Right lobe of liver (tissue), 6 donors: ENCODE results near the gene FTL. TPM values are rescaled to one million over a fixed set of nuclear protein-coding genes. Genes with fewer than 3 reads are reported as not detected.

ENCODE experiments used
- ATAC-seq, 4 donors: fragments of 200-7000 bp; cut with Tn5 transposase; one replicate each; pipeline ENCODE4 v1.9.1; 2020; ENCODE audit warnings: mild to moderate bottlenecking in 4 of 4, moderate library complexity in 4 of 4
- DNase-seq, 3 donors: peaks; one replicate each; pipeline ENCODE4 v3.0.0-alpha.2; 2020
- H3K27ac ChIP-seq, 3 donors: fragments of 200-600 bp; one replicate each; pipeline ENCODE4 v1.8.0; 2022
- H3K27me3 ChIP-seq, 2 donors: fragments of 200-600 bp; one replicate each; pipeline ENCODE4 v1.8.0; 2022
- H3K36me3 ChIP-seq, 4 donors: fragments of 200-600 bp; sonication (generic) in 1 of 4; one replicate each; pipeline versions ENCODE4 v1.5.1 to v1.8.0; 2017 to 2022; ENCODE audit warnings: control low read depth in 1 of 4
- H3K4me1 ChIP-seq, 4 donors: fragments of 200-600 bp; sonication (generic) in 1 of 4; one replicate each; pipeline versions ENCODE4 v1.5.1 to v1.8.0; 2017 to 2022; ENCODE audit warnings: control low read depth in 1 of 4
- H3K4me3 ChIP-seq, 3 donors: fragments of 200-600 bp; one replicate each; pipeline ENCODE4 v1.8.0; 2022
- H3K9me3 ChIP-seq, 4 donors: fragments of 200-600 bp; sonication (generic) in 1 of 4; one replicate each; pipeline versions ENCODE4 v1.5.1 to v1.8.0; 2017 to 2022; ENCODE audit warnings: control low read depth in 1 of 4
- CTCF ChIP-seq, 4 donors: fragments of 200-600 bp in 3 of 4; fragments of 450-650 bp in 1 of 4; IDR thresholded peaks; one replicate each; pipeline versions ENCODE4 v1.5.1 to v1.8.0; 2016 to 2022; ENCODE audit warnings: antibody characterized with exemption in 4 of 4, mild to moderate bottlenecking in 2 of 4
- POLR2A ChIP-seq: fragments of 450-650 bp; IDR thresholded peaks from one replicate; pipeline ENCODE4 v1.6.1; 2017; ENCODE audit warnings: antibody characterized with exemption, mild to moderate bottlenecking
- WGBS: methylation state at CpG from one replicate; pipeline ENCODE4 v1.1.6; 2018; ENCODE audit warnings: low coverage, low lambda C conversion rate; ENCODE audit not compliant: insufficient coverage; ENCODE audit errors: missing lambda C conversion rate; 5-methylcytosine and 5-hydroxymethylcytosine counted together
- intact Hi-C, 2 donors: fragments of 100-400 bp; cut with DNase I; formaldehyde crosslinking; loops; one replicate each; pipeline versions ENCODE4 v1.11.2 to v1.14.1; 2022
- total RNA-seq, 6 experiments: library from RNA; depleted of rRNA in 2 of 6; stranded (reverse); fragments of >200 nt in 2 of 6; fragmentation: NEBNext Ultra II Directional in 3 of 6; extraction: Animal tissue kit (Norgen Biotek cat#: 25700) in 3 of 6; gene quantifications; one replicate each; pipeline versions ENCODE4 v1.1.0 to v1.2.4, GENCODE V29; 2016 to 2023
- donor health status: DM: no; HTN: yes; CAD: no.
- donor health status: DM: no; HTN: no; CAD: no.
- donor health status: DM: no; HTN: no; CAD: no.
- donor health status: DM: no; HTN: yes; CAD: no.
- donor health status: DM: no; HTN: yes; CAD: no.

FTL gene
- total RNA-seq, 6 experiments from 2014 or later: 5,005 to 19,229 (median 10,447) TPM

- no peaks in the 10 kb centered on the region for H3K27me3 ChIP-seq
- 6% methylated on average over 5 of the region's 8 CpGs for WGBS
- H3K36me3 ChIP-seq: peaks cover 0 to 11% (median 0%) of the 10 kb centered on the region in 4 donors
- H3K4me3 ChIP-seq: peak overlapping the region; percentile 85 to 89 (median 87)
- peaks cover 0 to 18% (median 11%) of the 10 kb centered on the region in 4 donors for H3K4me1 ChIP-seq
- peak; percentile 14 for TF ChIP-seq POLR2A
- TF ChIP-seq CTCF (IDR thresholded peaks at IDR 0.05): no peak
- H3K9me3 ChIP-seq: no peaks in the 10 kb centered on the region
- ATAC-seq: peak in 3 of 4 donors; percentile 14 to 22 (median 16)
- intact Hi-C loops: no loop called here
- peak overlapping the region; percentile 94 to 99 (median 97) for H3K27ac ChIP-seq
- peak in 1 of 3 donors; percentile 54 for DNase-seq
Measured at GRCh38 chr19:48991873-48992580, 26.9 kb downstream of the FTL start.

- ATAC-seq (peak; percentile 1 to 3 (median 2)), DNase-seq (peak in 2 of 3 donors; percentile 55 to 61)
- Histone ChIP-seq H3K4me3 (peak overlapping the region; percentile 85 to 89 (median 87)), H3K27ac (peak overlapping the region; percentile 94 to 99 (median 97)), H3K27me3 (no peaks in the 10 kb centered on the region), H3K9me3 (no peaks in the 10 kb centered on the region), H3K4me1 (peaks cover 0 to 18% (median 11%) of the 10 kb centered on the region in 4 donors), H3K36me3 (peaks cover 0 to 10% (median 0%) of the 10 kb centered on the region in 4 donors)
- 0% methylated on average over 9 of the region's 20 CpGs for WGBS
- intact Hi-C loops: no loop called here
- no peak for TF ChIP-seq CTCF (IDR thresholded peaks at IDR 0.05)
- TF ChIP-seq POLR2A: no peak
Measured at GRCh38 chr19:48992581-48993174, 27.6 kb downstream of the FTL start.

- H3K36me3 ChIP-seq: peaks cover 0 to 5% (median 0%) of the 10 kb centered on the region in 4 donors
- peak within 1 kb of the TSS; percentile 85 to 89 (median 87) for H3K4me3 ChIP-seq
- DNase-seq (peak; percentile 100), ATAC-seq (peak; percentile 87 to 95 (median 92))
- intact Hi-C loops: no loop called here
- H3K27ac ChIP-seq: peak within 1 kb of the TSS; percentile 94 to 99 (median 97)
- no peaks in the 10 kb centered on the region for H3K27me3 ChIP-seq
- H3K4me1 ChIP-seq: peaks cover 0 to 18% (median 11%) of the 10 kb centered on the region in 4 donors
- TF ChIP-seq CTCF (IDR thresholded peaks at IDR 0.05): peak; percentile 96 to 99 (median 98)
- TF ChIP-seq POLR2A: peak; percentile 92
- 0% methylated on average over 18 of the region's 56 CpGs for WGBS
- H3K9me3 ChIP-seq: no peaks in the 10 kb centered on the region
Measured at GRCh38 chr19:48993175-48994034, 28.3 kb downstream of the FTL start, which contains the start of the genes GYS1 and RUVBL2. TSS of gene GYS1 (minus strand) at chr19:48993309. CDS start at chr19:48993112, 197 bp downstream. TSS of gene RUVBL2 (plus strand) at chr19:48993887. CDS start at chr19:48993912, 25 bp downstream.

- Histone ChIP-seq H3K4me1 (peaks cover 0 to 18% (median 11%) of the 10 kb centered on the region in 4 donors), H3K36me3 (no peaks in the 10 kb centered on the region), H3K27me3 (no peaks in the 10 kb centered on the region), H3K4me3 (peak overlapping the region; percentile 85 to 89 (median 87)), H3K9me3 (no peaks in the 10 kb centered on the region), H3K27ac (peak overlapping the region; percentile 94 to 99 (median 97))
- intact Hi-C loops: no loop called here
- DNase-seq (no peak), ATAC-seq (no peak)
- WGBS: 2% methylated on average over 5 of the region's 13 CpGs
- TF ChIP-seq CTCF (IDR thresholded peaks at IDR 0.05): no peak
- TF ChIP-seq POLR2A: no peak
Measured at GRCh38 chr19:48994035-48994386, 28.9 kb downstream of the FTL start.
